GM12878 (cell line): ENCODE results near the gene TSC22D3. TPM values are rescaled to one million over a fixed set of nuclear protein-coding genes. Genes with fewer than 3 reads are reported as not detected.
A peak's percentile ranks its signal among the peaks of the same experiment; 100 is the strongest.

Source experiments
- ATAC-seq: fragments of 200-7000 bp; cut with Tn5 transposase; 3 replicates; pipeline ENCODE4 v1.9.1; 2020; ENCODE audit warnings: mild to moderate bottlenecking, moderate library complexity
- BruUV-seq: library from RNA; stranded (reverse); fragments of 400-500 nt; replicated peaks from 2 replicates; lab custom pipeline; 2021; lab: Mats Ljungman, UMichigan
- CTCF ChIA-PET: fragments of 300-600 bp; sonication (Branson Sonifier 250); formaldehyde crosslinking; extraction: SDS; loops from one replicate; lab custom pipeline; 2021; ENCODE audit warnings: inconsistent platforms; lab: Yijun Ruan, JAX
- POLR2A ChIA-PET: fragments of 350-600 bp; formaldehyde crosslinking; extraction: SDS; loops from one replicate; lab custom pipeline; 2021; ENCODE audit warnings: inconsistent platforms; lab: Charles Lee
- RAD21 ChIA-PET: fragments of 300-600 bp; sonication (Branson Sonifier 250); formaldehyde crosslinking; loops from one replicate; lab custom pipeline; 2023; ENCODE audit warnings: antibody characterized with exemption; ENCODE audit not compliant: unreplicated experiment; lab: Charles Lee
- SMC1A ChIA-PET: fragments of 300-600 bp; sonication (Branson Sonifier 250); formaldehyde crosslinking; loops from one replicate; lab custom pipeline; 2023; ENCODE audit not compliant: unreplicated experiment, uncharacterized antibody; lab: Charles Lee
- DNase-seq: peaks from one replicate; pipeline ENCODE4 v3.0.0-alpha.2; 2011; ENCODE audit warnings: low read depth, low spot score
- FAIRE-seq: peaks from 3 replicates; lab custom pipeline; 2011; peaks lifted over from hg19 to GRCh38; lab: Jason Lieb, UNC
- H2AFZ ChIP-seq: 2 replicates; pipeline ENCODE4 v1.6.0; 2011; ENCODE audit warnings: low read depth, low read length, control low read depth; ENCODE audit not compliant: control insufficient read depth
- H3K27ac ChIP-seq: 2 replicates; pipeline ENCODE4 v1.5.1; 2011; ENCODE audit warnings: control low read depth; ENCODE audit not compliant: control insufficient read depth, insufficient read depth
- H3K27me3 ChIP-seq, 2 experiments: replicated peaks in 1 of 2; 2 replicates each; pipeline versions ENCODE4 v1.6.0 to v1.6.1; 2011; ENCODE audit warnings: low read length in 1 of 2; ENCODE audit not compliant: control insufficient read depth in 2 of 2, insufficient read depth in 2 of 2
- H3K36me3 ChIP-seq, 2 experiments: 2 replicates each; pipeline ENCODE4 v1.5.1; 2011; ENCODE audit warnings: low read length in 1 of 2; ENCODE audit not compliant: control insufficient read depth in 2 of 2, insufficient read depth in 2 of 2
- H3K4me1 ChIP-seq: 2 replicates; pipeline ENCODE4 v1.6.1; 2011; ENCODE audit warnings: mild to moderate bottlenecking, low read length, moderate library complexity, mixed read lengths; ENCODE audit not compliant: control insufficient read depth, insufficient read depth
- H3K4me2 ChIP-seq: 2 replicates; pipeline ENCODE4 v1.6.0; 2011; ENCODE audit warnings: control low read depth; ENCODE audit not compliant: control insufficient read depth, insufficient read depth
- H3K4me3 ChIP-seq: fragments of 200-600 bp; sonication (generic); 2 replicates; pipeline ENCODE4 v1.5.1; 2016
- H3K79me2 ChIP-seq: 2 replicates; pipeline ENCODE4 v1.6.0; 2011; ENCODE audit warnings: low read length; ENCODE audit not compliant: control insufficient read depth, insufficient read depth
- H3K9ac ChIP-seq: 2 replicates; pipeline ENCODE4 v1.8.0; 2011; ENCODE audit warnings: low read length, control low read depth, mixed read lengths; ENCODE audit not compliant: control insufficient read depth, insufficient read depth
- H3K9me3 ChIP-seq: replicated peaks from 3 replicates; pipeline ENCODE4 v1.5.1; 2011; ENCODE audit warnings: mild to moderate bottlenecking, low read length; ENCODE audit not compliant: control insufficient read depth, insufficient read depth
- H4K20me1 ChIP-seq: 2 replicates; pipeline ENCODE4 v1.6.0; 2011; ENCODE audit not compliant: control insufficient read depth, insufficient read depth
- BCL11A ChIP-seq: IDR thresholded peaks from 2 replicates; pipeline ENCODE4 v1.6.1; 2011; ENCODE audit warnings: low read depth, low read length
- CHD1 ChIP-seq: IDR thresholded peaks from 2 replicates; pipeline ENCODE4 v1.6.1; 2012; ENCODE audit warnings: low read depth, low read length, improper control_type of control experiment
- CREB1 ChIP-seq: IDR thresholded peaks from 2 replicates; pipeline ENCODE4 v1.6.1; 2012; ENCODE audit warnings: low read depth, mild to moderate bottlenecking, inconsistent platforms
- DPF2 ChIP-seq: fragments of 450-650 bp; IDR thresholded peaks from 2 replicates; pipeline ENCODE4 v1.6.1; 2017; ENCODE audit warnings: mild to moderate bottlenecking
- ETV6 ChIP-seq, 2 experiments: fragments of 450-650 bp in 1 of 2; IDR thresholded peaks in 1 of 2; conservative IDR thresholded peaks in 1 of 2; 2 replicates each; pipeline ENCODE4 v1.6.1; 2014; ENCODE audit warnings: antibody characterized with exemption in 1 of 2, borderline replicate concordance in 1 of 2, low read depth in 1 of 2, mild to moderate bottlenecking in 1 of 2, moderate library complexity in 1 of 2
- FOXK2 ChIP-seq: fragments of 450-650 bp; IDR thresholded peaks from 2 replicates; pipeline ENCODE4 v1.6.1; 2017; ENCODE audit warnings: mild to moderate bottlenecking, moderate library complexity
- FOXM1 ChIP-seq: IDR thresholded peaks from 2 replicates; pipeline ENCODE4 v1.6.1; 2012; ENCODE audit warnings: low read depth, mild to moderate bottlenecking, inconsistent platforms, low read length, moderate library complexity
- IKZF2 ChIP-seq, 2 experiments: fragments of 450-650 bp; IDR thresholded peaks; 2 replicates each; pipeline ENCODE4 v1.6.1; 2017; ENCODE audit warnings: mild to moderate bottlenecking in 2 of 2, moderate library complexity in 2 of 2
- IRF4 ChIP-seq: IDR thresholded peaks from 2 replicates; pipeline ENCODE4 v1.6.1; 2011; ENCODE audit warnings: low read depth, low read length
- KDM1A ChIP-seq: fragments of 200-600 bp; sonication (generic); IDR thresholded peaks from 2 replicates; pipeline ENCODE4 v1.6.1; 2016; ENCODE audit warnings: borderline replicate concordance
- MEF2A ChIP-seq: IDR thresholded peaks from 2 replicates; pipeline ENCODE4 v1.6.1; 2011; ENCODE audit warnings: low read depth, mild to moderate bottlenecking, low read length, moderate library complexity; ENCODE audit not compliant: insufficient read depth
- MTA2 ChIP-seq: fragments of 450-650 bp; IDR thresholded peaks from 2 replicates; pipeline ENCODE4 v1.6.1; 2016; ENCODE audit warnings: low read depth, mild to moderate bottlenecking, moderate library complexity
- RAD21 ChIP-seq: IDR thresholded peaks from 2 replicates; pipeline ENCODE4 v1.6.1; 2011; ENCODE audit warnings: mild to moderate bottlenecking, low read depth, low read length, moderate library complexity; ENCODE audit not compliant: insufficient read depth
- RB1 ChIP-seq: fragments of 450-650 bp; formaldehyde crosslinking; IDR thresholded peaks from 2 replicates; pipeline ENCODE4 v1.6.1; 2017; ENCODE audit warnings: mild to moderate bottlenecking, borderline replicate concordance
- RCOR1 ChIP-seq: conservative IDR thresholded peaks from 2 replicates; pipeline ENCODE4 v1.6.1; 2012; ENCODE audit warnings: low read depth, low read length, improper control_type of control experiment
- RFX5 ChIP-seq: IDR thresholded peaks from 2 replicates; pipeline ENCODE4 v1.6.1; 2011; ENCODE audit warnings: low read depth, low read length, improper control_type of control experiment
- SMARCA5 ChIP-seq: fragments of 450-650 bp; IDR thresholded peaks from 2 replicates; pipeline ENCODE4 v1.6.1; 2017; ENCODE audit warnings: mild to moderate bottlenecking
- SUPT20H ChIP-seq: IDR thresholded peaks from 2 replicates; pipeline ENCODE4 v1.6.1; 2011; ENCODE audit warnings: low read depth, mild to moderate bottlenecking, low read length, moderate library complexity, borderline replicate concordance; ENCODE audit not compliant: control insufficient read depth
- WGBS: methylation state at CpG from one replicate; pipeline ENCODE4 v1.1.6; 2016; ENCODE audit warnings: low lambda C conversion rate; ENCODE audit not compliant: insufficient replicate concordance, insufficient coverage; ENCODE audit errors: missing lambda C conversion rate; 5-methylcytosine and 5-hydroxymethylcytosine counted together
- in situ Hi-C: fragments of 300-500 bp; cut with MboI; formaldehyde crosslinking; loops from 9 replicates; pipeline ENCODE4 v1.14.3; 2018; ENCODE audit warnings: mixed read lengths
- intact Hi-C: fragments of 100-400 bp; cut with micrococcal nuclease; formaldehyde crosslinking; loops from one replicate; pipeline ENCODE4 v1.14.2; 2022; ENCODE audit not compliant: unreplicated experiment
- polyA plus RNA-seq, 11 experiments: library from polyadenylated mRNA; depleted of rRNA in 4 of 11; unstranded in 6 of 11; stranded (reverse) in 5 of 11; fragments of >200 nt; fragmentation: Nextera tagmentation in 4 of 11; fragmentation: Illumina TruSeq in 1 of 11; extraction: Ambion mirVana in 4 of 11; extraction: Trizol in 1 of 11; gene quantifications; 1 replicate in 1 of 11; 2 replicates in 10 of 11; pipeline versions ENCODE4 v1.2.1 to v1.2.3, GENCODE V29; 2011 to 2016; ENCODE audit warnings: inconsistent platforms in 2 of 11, missing spikeins in 2 of 11, low read depth in 1 of 11
- total RNA-seq, 4 experiments: library from RNA; depleted of rRNA in 3 of 4; stranded (reverse); fragments of >200 nt in 3 of 4; fragmentation: Illumina TruSeq in 1 of 4; extraction: Trizol in 1 of 4; gene quantifications; 2 replicates each; pipeline versions ENCODE4 v1.2.1 to v1.2.3, GENCODE V29; 2013 to 2021
- TF ChIP-seq, protein P1 (sequence below): fragments of 450-650 bp; IDR thresholded peaks from 2 replicates; pipeline ENCODE4 v1.6.1; 2016; ENCODE audit warnings: mild to moderate bottlenecking, moderate library complexity, borderline replicate concordance
- TF ChIP-seq, protein P2 (sequence below): fragments of 450-650 bp; IDR thresholded peaks from 2 replicates; pipeline ENCODE4 v1.6.1; 2018; ENCODE audit warnings: borderline replicate concordance, mild to moderate bottlenecking; ENCODE audit not compliant: partially characterized antibody

TSC22D3 gene
- total and polyA plus RNA-seq, 10 of the 15 experiments (the other 5 are each of a cell fraction or from before 2014, with no cell fraction given): 4.6 to 122 (median 16.1) TPM

DNA sequence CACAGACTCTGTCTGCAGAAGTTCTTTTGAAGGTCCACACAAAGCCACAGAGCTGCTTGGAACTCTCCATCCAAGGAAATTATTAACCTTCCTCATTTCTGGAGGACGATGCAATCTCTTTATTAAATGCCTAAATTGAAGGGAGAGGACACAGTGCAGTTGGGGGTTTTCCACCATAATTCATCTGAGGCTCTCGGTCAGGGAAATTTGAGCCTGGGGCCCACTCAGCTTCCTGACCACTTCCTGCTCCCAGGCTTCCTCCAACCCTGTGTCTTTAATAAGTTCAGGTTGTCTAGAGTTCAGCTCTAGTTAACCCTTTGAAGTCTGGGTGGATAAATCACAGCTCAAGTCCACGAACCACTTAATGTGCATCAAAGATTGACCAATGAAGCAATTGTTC lies 88.8 kb downstream of the TSC22D3 start:
- no peaks in the 10 kb centered on the region for H4K20me1 ChIP-seq
- no peak overlapping the region; the same call in 1 of the 2 replicates for H3K4me2 ChIP-seq
- no peaks in the 10 kb centered on the region for H3K27me3 ChIP-seq
- no peak for FAIRE-seq
- no peak overlapping the region for H3K27ac ChIP-seq
- no peaks in the 10 kb centered on the region for H3K36me3 ChIP-seq
- no peaks in the 10 kb centered on the region for H3K79me2 ChIP-seq
- POLR2A ChIA-PET: interaction anchor here (0.8 to 1.8 kb wide), 6 partner anchors 10 to 57 kb away, joined by 3 to 10 read pairs (median 4); no protein-coding TSS in a partner anchor
- SMC1A ChIA-PET: interaction anchor here (0.6 to 5.9 kb wide), 6 partner anchors 12 to 98 kb away, joined by 3 to 51 read pairs (median 20); no protein-coding TSS in a partner anchor
- in situ Hi-C loops (no loop called here), intact Hi-C loops (no loop called here)
- CTCF ChIA-PET: interaction anchor here (0.7 to 2.7 kb wide), 8 partner anchors 9 to 149 kb away, joined by 3 to 13 read pairs (median 4); no protein-coding TSS in a partner anchor
- no peak for DNase-seq
- WGBS: 14% methylated on average over 3 of the region's 3 CpGs
- no peak overlapping the region for H3K4me3 ChIP-seq
- peaks cover 18% of the 10 kb centered on the region for H3K4me1 ChIP-seq
- peak; percentile 50 for ATAC-seq
- no peak overlapping the region for H2AFZ ChIP-seq
- H3K9ac ChIP-seq: no peak overlapping the region
- RAD21 ChIA-PET: interaction anchor here (0.8 to 2.8 kb wide), 7 partner anchors 9 to 30 kb away, joined by 3 to 17 read pairs (median 6); no protein-coding TSS in a partner anchor
- no TSS peak for BruUV-seq
- no peaks in the 10 kb centered on the region for H3K9me3 ChIP-seq
- TF ChIP-seq BCL11A: 0 out of 2 replicates have a peak, but pooled peaks have one; percentile 40
- no peak for TF ChIP-seq RFX5
- TF ChIP-seq KDM1A: no peak
- no peak for TF ChIP-seq DPF2
- no peak for TF ChIP-seq SUPT20H
- no peak for TF ChIP-seq IRF4
- no peak for TF ChIP-seq RCOR1
- peak in 1 of 2 experiments; percentile 74; a peak in 1 of 4 replicates for TF ChIP-seq ETV6 (conservative IDR thresholded peaks at IDR 0.05 in 1 of 2, IDR thresholded peaks at IDR 0.05 in 1 of 2; ENCODE audit: borderline replicate concordance in 1 of 2, low read depth in 1 of 2)
- TF ChIP-seq MEF2A: no peak
- TF ChIP-seq FOXK2: no peak
- TF ChIP-seq MTA2: no peak
- TF ChIP-seq, protein P1, sequence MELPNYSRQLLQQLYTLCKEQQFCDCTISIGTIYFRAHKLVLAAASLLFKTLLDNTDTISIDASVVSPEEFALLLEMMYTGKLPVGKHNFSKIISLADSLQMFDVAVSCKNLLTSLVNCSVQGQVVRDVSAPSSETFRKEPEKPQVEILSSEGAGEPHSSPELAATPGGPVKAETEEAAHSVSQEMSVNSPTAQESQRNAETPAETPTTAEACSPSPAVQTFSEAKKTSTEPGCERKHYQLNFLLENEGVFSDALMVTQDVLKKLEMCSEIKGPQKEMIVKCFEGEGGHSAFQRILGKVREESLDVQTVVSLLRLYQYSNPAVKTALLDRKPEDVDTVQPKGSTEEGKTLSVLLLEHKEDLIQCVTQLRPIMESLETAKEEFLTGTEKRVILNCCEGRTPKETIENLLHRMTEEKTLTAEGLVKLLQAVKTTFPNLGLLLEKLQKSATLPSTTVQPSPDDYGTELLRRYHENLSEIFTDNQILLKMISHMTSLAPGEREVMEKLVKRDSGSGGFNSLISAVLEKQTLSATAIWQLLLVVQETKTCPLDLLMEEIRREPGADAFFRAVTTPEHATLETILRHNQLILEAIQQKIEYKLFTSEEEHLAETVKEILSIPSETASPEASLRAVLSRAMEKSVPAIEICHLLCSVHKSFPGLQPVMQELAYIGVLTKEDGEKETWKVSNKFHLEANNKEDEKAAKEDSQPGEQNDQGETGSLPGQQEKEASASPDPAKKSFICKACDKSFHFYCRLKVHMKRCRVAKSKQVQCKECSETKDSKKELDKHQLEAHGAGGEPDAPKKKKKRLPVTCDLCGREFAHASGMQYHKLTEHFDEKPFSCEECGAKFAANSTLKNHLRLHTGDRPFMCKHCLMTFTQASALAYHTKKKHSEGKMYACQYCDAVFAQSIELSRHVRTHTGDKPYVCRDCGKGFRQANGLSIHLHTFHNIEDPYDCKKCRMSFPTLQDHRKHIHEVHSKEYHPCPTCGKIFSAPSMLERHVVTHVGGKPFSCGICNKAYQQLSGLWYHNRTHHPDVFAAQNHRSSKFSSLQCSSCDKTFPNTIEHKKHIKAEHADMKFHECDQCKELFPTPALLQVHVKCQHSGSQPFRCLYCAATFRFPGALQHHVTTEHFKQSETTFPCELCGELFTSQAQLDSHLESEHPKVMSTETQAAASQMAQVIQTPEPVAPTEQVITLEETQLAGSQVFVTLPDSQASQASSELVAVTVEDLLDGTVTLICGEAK: no peak
- peak; percentile 17 to 18; a peak in 1 of 4 replicates for TF ChIP-seq IKZF2 (IDR thresholded peaks at IDR 0.05)
- TF ChIP-seq SMARCA5: no peak
- TF ChIP-seq CREB1: no peak
- no peak for TF ChIP-seq RB1
- TF ChIP-seq, protein P2, sequence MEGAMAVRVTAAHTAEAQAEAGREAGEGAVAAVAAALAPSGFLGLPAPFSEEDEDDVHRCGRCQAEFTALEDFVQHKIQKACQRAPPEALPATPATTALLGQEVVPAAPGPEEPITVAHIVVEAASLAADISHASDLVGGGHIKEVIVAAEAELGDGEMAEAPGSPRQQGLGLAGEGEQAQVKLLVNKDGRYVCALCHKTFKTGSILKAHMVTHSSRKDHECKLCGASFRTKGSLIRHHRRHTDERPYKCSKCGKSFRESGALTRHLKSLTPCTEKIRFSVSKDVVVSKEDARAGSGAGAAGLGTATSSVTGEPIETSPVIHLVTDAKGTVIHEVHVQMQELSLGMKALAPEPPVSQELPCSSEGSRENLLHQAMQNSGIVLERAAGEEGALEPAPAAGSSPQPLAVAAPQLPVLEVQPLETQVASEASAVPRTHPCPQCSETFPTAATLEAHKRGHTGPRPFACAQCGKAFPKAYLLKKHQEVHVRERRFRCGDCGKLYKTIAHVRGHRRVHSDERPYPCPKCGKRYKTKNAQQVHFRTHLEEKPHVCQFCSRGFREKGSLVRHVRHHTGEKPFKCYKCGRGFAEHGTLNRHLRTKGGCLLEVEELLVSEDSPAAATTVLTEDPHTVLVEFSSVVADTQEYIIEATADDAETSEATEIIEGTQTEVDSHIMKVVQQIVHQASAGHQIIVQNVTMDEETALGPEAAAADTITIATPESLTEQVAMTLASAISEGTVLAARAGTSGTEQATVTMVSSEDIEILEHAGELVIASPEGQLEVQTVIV: no peak
- no peak for TF ChIP-seq CHD1
- no peak for TF ChIP-seq RAD21
- TF ChIP-seq FOXM1: peak; percentile 46; the same call in 1 of the 2 replicates
